ENCODE results near the gene SERPINA1.
"Not testable (repeated sequence)": the region's sequence is repeated elsewhere in the genome, so short reads cannot be mapped to it uniquely, and the experiment has no call there.

Gene SERPINA1

GRCh38 chr14:94411638-94412037, 23.2 kb upstream of the SERPINA1 start:
- H3K4me1 ChIP-seq (ENCODE audit: control insufficient read depth, insufficient read depth, low read length, poor library complexity, severe bottlenecking) = no peaks in the 10 kb centered on the region
- DNase-seq = no peak
- H3K27ac ChIP-seq (ENCODE audit: insufficient read depth, low read length, poor library complexity, severe bottlenecking) = no peak overlapping the region
- H3K9me3 ChIP-seq (ENCODE audit: control insufficient read depth, low read length) = no peaks in the 10 kb centered on the region
- H3K36me3 ChIP-seq (ENCODE audit: control insufficient read depth, insufficient read depth, low read length) = no peaks in the 10 kb centered on the region
- no peaks in the 10 kb centered on the region for H3K27me3 ChIP-seq (replicated peaks; ENCODE audit: control insufficient read depth, insufficient read depth, low read length, poor library complexity, severe bottlenecking)
- H3K4me3 ChIP-seq (ENCODE audit: insufficient read depth, low read depth, low read length, poor library complexity, severe bottlenecking) = no peak overlapping the region

- DNase-seq; H3K9me3 ChIP-seq (ENCODE audit: control insufficient read depth, low read length); H3K27me3 ChIP-seq (replicated peaks; ENCODE audit: control insufficient read depth, insufficient read depth, low read length, poor library complexity, severe bottlenecking); H3K4me1 ChIP-seq (ENCODE audit: control insufficient read depth, insufficient read depth, low read length, poor library complexity, severe bottlenecking); H3K27ac ChIP-seq (ENCODE audit: insufficient read depth, low read length, poor library complexity, severe bottlenecking); H3K36me3 ChIP-seq (ENCODE audit: control insufficient read depth, insufficient read depth, low read length); H3K4me3 ChIP-seq (ENCODE audit: insufficient read depth, low read depth, low read length, poor library complexity, severe bottlenecking): not testable (repeated sequence)
Measured at GRCh38 chr14:94409430-94409829, 21.0 kb upstream of the SERPINA1 start.

- H3K4me3 ChIP-seq (ENCODE audit: insufficient read depth, low read depth, low read length, poor library complexity, severe bottlenecking) = no peak overlapping the region
- H3K27me3 ChIP-seq (replicated peaks; ENCODE audit: control insufficient read depth, insufficient read depth, low read length, poor library complexity, severe bottlenecking) = no peaks in the 10 kb centered on the region
- no peak overlapping the region for H3K27ac ChIP-seq (ENCODE audit: insufficient read depth, low read length, poor library complexity, severe bottlenecking)
- no peaks in the 10 kb centered on the region for H3K4me1 ChIP-seq (ENCODE audit: control insufficient read depth, insufficient read depth, low read length, poor library complexity, severe bottlenecking)
- H3K9me3 ChIP-seq (ENCODE audit: control insufficient read depth, low read length) = no peaks in the 10 kb centered on the region
- no peak for DNase-seq
- H3K36me3 ChIP-seq (ENCODE audit: control insufficient read depth, insufficient read depth, low read length) = no peaks in the 10 kb centered on the region
Measured at GRCh38 chr14:94408546-94409095, 20.2 kb upstream of the SERPINA1 start.

GRCh38 chr14:94407906-94408305, 19.5 kb upstream of the SERPINA1 start:
- DNase-seq = no peak
- no peak overlapping the region for H3K27ac ChIP-seq (ENCODE audit: insufficient read depth, low read length, poor library complexity, severe bottlenecking)
- no peaks in the 10 kb centered on the region for H3K27me3 ChIP-seq (replicated peaks; ENCODE audit: control insufficient read depth, insufficient read depth, low read length, poor library complexity, severe bottlenecking)
- H3K4me1 ChIP-seq (ENCODE audit: control insufficient read depth, insufficient read depth, low read length, poor library complexity, severe bottlenecking) = no peaks in the 10 kb centered on the region
- no peaks in the 10 kb centered on the region for H3K36me3 ChIP-seq (ENCODE audit: control insufficient read depth, insufficient read depth, low read length)
- no peak overlapping the region for H3K4me3 ChIP-seq (ENCODE audit: insufficient read depth, low read depth, low read length, poor library complexity, severe bottlenecking)
- H3K9me3 ChIP-seq (ENCODE audit: control insufficient read depth, low read length) = no peaks in the 10 kb centered on the region

GRCh38 chr14:94406910-94407309, 18.5 kb upstream of the SERPINA1 start:
- H3K4me1 ChIP-seq (ENCODE audit: control insufficient read depth, insufficient read depth, low read length, poor library complexity, severe bottlenecking) = no peaks in the 10 kb centered on the region
- no peak overlapping the region for H3K4me3 ChIP-seq (ENCODE audit: insufficient read depth, low read depth, low read length, poor library complexity, severe bottlenecking)
- H3K27me3 ChIP-seq (replicated peaks; ENCODE audit: control insufficient read depth, insufficient read depth, low read length, poor library complexity, severe bottlenecking) = no peaks in the 10 kb centered on the region
- DNase-seq = no peak
- no peak overlapping the region for H3K27ac ChIP-seq (ENCODE audit: insufficient read depth, low read length, poor library complexity, severe bottlenecking)
- no peaks in the 10 kb centered on the region for H3K9me3 ChIP-seq (ENCODE audit: control insufficient read depth, low read length)
- no peaks in the 10 kb centered on the region for H3K36me3 ChIP-seq (ENCODE audit: control insufficient read depth, insufficient read depth, low read length)

- no peak overlapping the region for H3K27ac ChIP-seq (ENCODE audit: insufficient read depth, low read length, poor library complexity, severe bottlenecking)
- no peak for DNase-seq
Measured at GRCh38 chr14:94405486-94405885, 17.1 kb upstream of the SERPINA1 start.

GRCh38 chr14:94404561-94404960, 16.2 kb upstream of the SERPINA1 start:
- no peak overlapping the region for H3K27ac ChIP-seq (ENCODE audit: insufficient read depth, low read length, poor library complexity, severe bottlenecking)

More at GRCh38 chr14:94405486-94405885, 17.1 kb upstream of the SERPINA1 start:
- no peaks in the 10 kb centered on the region for H3K4me1 ChIP-seq (ENCODE audit: control insufficient read depth, insufficient read depth, low read length, poor library complexity, severe bottlenecking)
- H3K4me3 ChIP-seq (ENCODE audit: insufficient read depth, low read depth, low read length, poor library complexity, severe bottlenecking) = no peak overlapping the region
- no peaks in the 10 kb centered on the region for H3K27me3 ChIP-seq (replicated peaks; ENCODE audit: control insufficient read depth, insufficient read depth, low read length, poor library complexity, severe bottlenecking)
- H3K36me3 ChIP-seq (ENCODE audit: control insufficient read depth, insufficient read depth, low read length) = no peaks in the 10 kb centered on the region
- H3K9me3 ChIP-seq (ENCODE audit: control insufficient read depth, low read length) = no peaks in the 10 kb centered on the region

GRCh38 chr14:94403312-94403932, 15.0 kb upstream of the SERPINA1 start:
- Histone ChIP-seq H3K9me3 (ENCODE audit: control insufficient read depth, low read length) (no peaks in the 10 kb centered on the region), H3K27ac (ENCODE audit: insufficient read depth, low read length, poor library complexity, severe bottlenecking) (no peak overlapping the region), H3K27me3 (replicated peaks; ENCODE audit: control insufficient read depth, insufficient read depth, low read length, poor library complexity, severe bottlenecking) (no peaks in the 10 kb centered on the region), H3K4me3 (ENCODE audit: insufficient read depth, low read depth, low read length, poor library complexity, severe bottlenecking) (no peak overlapping the region), H3K4me1 (ENCODE audit: control insufficient read depth, insufficient read depth, low read length, poor library complexity, severe bottlenecking) (no peaks in the 10 kb centered on the region), H3K36me3 (ENCODE audit: control insufficient read depth, insufficient read depth, low read length) (no peaks in the 10 kb centered on the region)
- no peak for DNase-seq

More at GRCh38 chr14:94404561-94404960, 16.2 kb upstream of the SERPINA1 start:
- DNase-seq = no peak
- Histone ChIP-seq H3K4me3 (ENCODE audit: insufficient read depth, low read depth, low read length, poor library complexity, severe bottlenecking) (no peak overlapping the region), H3K27me3 (replicated peaks; ENCODE audit: control insufficient read depth, insufficient read depth, low read length, poor library complexity, severe bottlenecking) (no peaks in the 10 kb centered on the region), H3K4me1 (ENCODE audit: control insufficient read depth, insufficient read depth, low read length, poor library complexity, severe bottlenecking) (no peaks in the 10 kb centered on the region), H3K36me3 (ENCODE audit: control insufficient read depth, insufficient read depth, low read length) (no peaks in the 10 kb centered on the region), H3K9me3 (ENCODE audit: control insufficient read depth, low read length) (no peaks in the 10 kb centered on the region)

GRCh38 chr14:94401083-94401482, 12.7 kb upstream of the SERPINA1 start:
- H3K4me3 ChIP-seq (ENCODE audit: insufficient read depth, low read depth, low read length, poor library complexity, severe bottlenecking) = no peak overlapping the region
- no peaks in the 10 kb centered on the region for H3K9me3 ChIP-seq (ENCODE audit: control insufficient read depth, low read length)
- no peaks in the 10 kb centered on the region for H3K36me3 ChIP-seq (ENCODE audit: control insufficient read depth, insufficient read depth, low read length)
- no peak overlapping the region for H3K27ac ChIP-seq (ENCODE audit: insufficient read depth, low read length, poor library complexity, severe bottlenecking)
- no peaks in the 10 kb centered on the region for H3K27me3 ChIP-seq (replicated peaks; ENCODE audit: control insufficient read depth, insufficient read depth, low read length, poor library complexity, severe bottlenecking)
- no peaks in the 10 kb centered on the region for H3K4me1 ChIP-seq (ENCODE audit: control insufficient read depth, insufficient read depth, low read length, poor library complexity, severe bottlenecking)
- DNase-seq = no peak

- no peaks in the 10 kb centered on the region for H3K36me3 ChIP-seq (ENCODE audit: control insufficient read depth, insufficient read depth, low read length)
- DNase-seq = no peak
- no peak overlapping the region for H3K27ac ChIP-seq (ENCODE audit: insufficient read depth, low read length, poor library complexity, severe bottlenecking)
- H3K4me3 ChIP-seq (ENCODE audit: insufficient read depth, low read depth, low read length, poor library complexity, severe bottlenecking) = no peak overlapping the region
- no peaks in the 10 kb centered on the region for H3K27me3 ChIP-seq (replicated peaks; ENCODE audit: control insufficient read depth, insufficient read depth, low read length, poor library complexity, severe bottlenecking)
- no peaks in the 10 kb centered on the region for H3K4me1 ChIP-seq (ENCODE audit: control insufficient read depth, insufficient read depth, low read length, poor library complexity, severe bottlenecking)
- no peaks in the 10 kb centered on the region for H3K9me3 ChIP-seq (ENCODE audit: control insufficient read depth, low read length)
Measured at GRCh38 chr14:94400422-94400841, 12.0 kb upstream of the SERPINA1 start.
